GM21737 (cell line): Measurements from ENCODE around the gene PKIG.
"Not testable (repeated sequence)": the region's sequence is repeated elsewhere in the genome, so short reads cannot be mapped to it uniquely, and the experiment has no call there.

Source experiments
- ATAC-seq: cut with Tn5 transposase; IDR thresholded peaks from one replicate; pipeline ENCODE4 v1.9.1; 2021; ENCODE audit warnings: mild to moderate bottlenecking, moderate library complexity; ENCODE audit not compliant: unreplicated experiment

The PKIG gene

GRCh38 chr20:44637522-44638372 lies 55.4 kb downstream of the PKIG start:
- no peak for ATAC-seq

DNA sequence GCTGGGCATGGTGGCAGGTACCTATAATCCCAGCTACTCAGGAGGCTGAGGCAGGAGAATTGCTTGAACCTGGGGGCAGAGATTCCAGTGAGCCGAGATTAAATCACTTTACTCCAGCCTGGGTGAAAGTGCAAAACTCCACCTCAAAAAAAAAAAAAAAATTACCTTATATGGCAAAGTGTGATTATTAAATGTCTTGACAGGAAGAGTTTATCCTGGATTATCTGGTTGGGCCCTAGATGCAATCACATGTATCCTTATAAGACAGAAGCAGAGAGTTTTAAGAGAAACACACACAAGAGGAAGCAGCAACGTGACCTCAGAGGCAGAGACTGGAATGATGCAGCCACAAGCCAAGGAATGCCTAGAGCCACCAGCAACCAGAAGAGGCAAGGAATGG lies 58.1 kb downstream of the PKIG start:
- no peak for ATAC-seq

DNA sequence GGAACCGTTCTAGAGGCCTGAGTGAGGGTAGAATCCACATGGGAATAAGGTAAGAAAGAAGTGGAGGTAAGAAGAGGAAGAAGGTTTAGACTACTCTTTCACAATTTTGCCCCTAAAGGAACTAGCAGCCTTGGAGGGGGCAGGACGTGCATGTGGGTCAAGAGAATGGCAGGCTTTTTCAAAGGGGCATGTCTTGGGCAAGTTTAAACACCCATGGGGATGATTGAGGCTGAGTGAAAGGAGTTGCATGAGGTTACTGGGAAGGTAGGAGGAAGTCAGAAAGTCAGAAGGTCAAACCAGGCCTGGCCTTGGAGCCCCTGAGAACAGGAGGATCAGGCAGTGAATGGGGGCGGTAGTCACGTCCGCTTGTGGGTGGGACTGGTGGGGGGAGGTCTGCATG lies 58.9 kb downstream of the PKIG start:
- no peak for ATAC-seq

- ATAC-seq, result no peak
These were observed 60.1 kb downstream of the PKIG start for GRCh38 chr20:44642203-44643153.

DNA sequence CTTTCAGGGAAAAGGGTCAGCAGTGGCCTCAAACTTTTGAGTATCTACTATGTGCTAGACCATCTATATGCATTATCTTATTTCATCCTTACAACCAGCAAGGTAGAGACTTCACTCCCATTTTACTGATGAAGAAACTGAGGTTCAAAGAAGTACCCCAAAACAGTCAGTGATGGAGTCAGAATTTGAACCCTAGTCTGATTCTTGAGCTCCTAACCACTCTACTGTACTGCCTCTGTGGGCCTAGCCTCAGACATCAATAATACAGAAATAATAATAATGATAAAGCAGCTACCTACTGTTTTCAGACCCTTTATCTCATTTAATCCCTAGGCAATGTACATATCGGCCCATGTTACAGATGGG lies 60.8 kb downstream of the PKIG start:
- no peak for ATAC-seq

GRCh38 chr20:44643596-44644229 lies 61.3 kb downstream of the PKIG start:
- ATAC-seq, result no peak

DNA sequence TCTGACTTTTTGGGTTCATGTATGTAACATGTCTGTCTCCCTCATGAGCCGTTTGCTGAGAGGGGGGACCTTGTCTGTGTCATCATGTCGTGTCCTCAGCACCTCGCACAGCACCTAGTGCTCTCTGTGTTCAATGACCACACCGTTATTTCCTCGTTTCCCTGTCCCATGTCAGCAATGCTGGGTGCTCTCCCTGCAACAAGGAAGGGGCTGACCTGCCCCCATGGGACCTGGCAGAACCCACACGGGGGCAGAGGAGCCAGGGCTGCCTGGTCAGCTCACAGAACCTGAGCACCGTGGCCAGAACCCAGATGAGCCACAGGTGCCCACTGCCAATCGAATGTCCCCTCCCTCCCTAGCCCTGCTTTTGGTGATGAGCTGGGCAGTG lies 61.8 kb downstream of the PKIG start:
- ATAC-seq, result no peak

GRCh38 chr20:44644667-44645131 lies 62.3 kb downstream of the PKIG start:
- ATAC-seq, result no peak

DNA sequence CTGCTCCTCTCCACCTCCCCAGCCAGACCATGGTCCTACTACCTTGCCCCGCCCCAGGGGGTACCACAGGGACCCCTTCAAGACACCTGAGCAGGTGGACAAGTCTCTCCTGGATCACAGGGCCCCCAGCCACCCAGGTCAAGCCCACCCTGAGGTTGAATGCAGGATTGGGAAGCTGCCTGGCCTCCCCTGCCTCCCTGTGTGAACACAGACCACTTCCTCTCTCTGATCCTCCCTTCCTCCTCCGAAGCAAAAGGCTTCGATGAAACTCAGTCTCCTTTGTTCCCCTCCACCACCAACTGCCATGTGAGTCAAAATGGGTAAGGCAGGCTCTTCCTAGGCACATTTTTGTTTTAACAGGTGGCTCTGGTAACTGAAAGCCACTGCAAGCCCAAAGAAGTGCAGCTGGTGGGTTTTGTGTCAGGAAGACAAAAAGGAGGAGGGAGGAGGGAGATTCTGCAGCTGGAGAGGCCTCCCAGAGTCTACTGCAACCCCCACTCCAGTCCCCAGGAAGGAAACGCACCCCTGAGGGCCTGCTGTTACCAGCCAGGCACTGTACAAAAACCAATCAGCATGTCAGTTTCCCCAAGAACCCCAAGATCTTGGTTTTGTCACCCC lies 63.8 kb downstream of the PKIG start:
- ATAC-seq, result no peak

DNA sequence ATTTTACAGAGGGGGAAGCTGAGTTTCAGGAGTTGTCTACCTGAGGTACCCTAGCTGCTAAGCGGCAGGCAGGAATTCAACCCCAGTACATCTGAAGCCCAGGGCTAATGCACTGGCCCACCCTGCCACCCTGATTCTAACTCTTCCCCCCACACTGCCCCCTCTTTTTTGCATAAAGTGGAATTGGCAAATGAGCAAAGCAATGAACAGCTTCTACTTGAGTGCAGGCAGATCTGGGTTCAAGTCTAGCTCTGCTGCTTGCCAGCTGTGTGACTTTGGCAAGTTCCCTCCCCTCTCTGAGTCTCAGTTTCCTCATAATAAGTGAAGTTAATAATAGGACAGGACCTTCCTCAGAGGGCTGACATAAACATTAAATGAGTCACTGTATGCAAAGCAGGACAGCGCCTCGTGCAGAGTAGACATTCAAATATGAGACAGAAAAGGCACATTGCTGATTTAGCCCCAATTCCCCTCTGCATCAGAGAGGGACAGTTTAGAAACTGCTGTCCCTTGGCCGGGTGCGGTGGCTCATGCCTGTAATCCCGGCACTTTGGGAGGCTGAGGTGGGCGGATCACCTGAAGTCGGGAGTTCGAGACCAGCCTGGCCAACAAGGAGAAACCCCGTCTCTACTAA lies 64.4 kb downstream of the PKIG start:
- ATAC-seq, result no peak

DNA sequence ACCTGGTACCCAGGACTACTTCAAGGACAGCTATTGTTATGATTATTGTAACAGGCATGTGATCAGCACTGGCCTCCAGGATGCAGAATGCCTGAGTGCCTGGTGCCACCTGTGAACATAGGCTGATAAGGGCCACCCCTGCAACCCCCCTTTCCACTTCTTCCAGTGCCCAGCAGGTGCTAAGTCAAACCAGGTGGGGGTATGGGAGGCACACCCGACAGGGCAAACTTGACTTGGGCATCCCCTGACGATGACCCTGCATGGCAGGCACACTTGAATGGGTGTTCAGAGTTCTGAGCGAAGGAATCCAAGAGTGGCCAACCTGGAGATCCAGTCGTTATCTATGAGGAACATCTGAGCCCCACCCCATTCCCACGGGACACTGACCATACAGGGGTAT lies 65.7 kb downstream of the PKIG start:
- ATAC-seq, result no peak

- no peak for ATAC-seq
These were observed 66.2 kb downstream of the PKIG start for GRCh38 chr20:44648579-44648978.

- ATAC-seq, result no peak
These were observed 66.7 kb downstream of the PKIG start for GRCh38 chr20:44649126-44649525.

GRCh38 chr20:44649976-44650375 lies 67.6 kb downstream of the PKIG start:
- no peak for ATAC-seq

DNA sequence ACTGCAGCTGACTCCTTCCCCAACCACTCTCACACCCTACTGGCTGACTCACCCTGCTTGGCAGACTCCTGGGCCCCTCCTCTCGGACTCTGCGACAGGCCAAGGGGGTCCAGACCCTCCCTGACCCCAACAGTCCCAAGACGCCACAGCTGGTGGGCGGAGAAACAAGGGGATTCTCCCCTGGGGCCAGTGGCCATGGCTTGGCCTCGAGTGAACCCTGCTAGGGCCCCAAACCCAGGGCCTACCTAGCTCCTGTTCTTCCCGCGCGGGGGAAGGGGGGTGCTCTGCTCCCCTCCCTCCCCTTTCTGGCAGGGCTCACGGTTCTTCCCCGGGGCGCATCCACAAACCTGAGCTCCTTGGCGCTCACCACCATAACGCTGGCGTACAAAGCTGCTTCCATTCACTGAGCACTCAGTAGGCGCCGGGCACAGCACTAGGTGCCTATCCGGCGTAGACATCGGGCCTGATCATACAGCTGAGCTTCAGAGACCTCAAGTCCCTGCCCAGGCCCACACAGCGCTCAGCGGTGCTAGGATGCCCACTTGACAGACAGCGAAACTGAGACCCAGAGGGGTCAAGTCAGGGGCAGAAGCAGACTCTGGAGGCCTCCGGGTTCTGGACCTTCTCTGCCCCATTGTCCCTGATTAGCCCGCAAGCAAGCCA lies 68.5 kb downstream of the PKIG start:
- ATAC-seq, result no peak

- no peak for ATAC-seq
These were observed 69.0 kb downstream of the PKIG start for GRCh38 chr20:44651434-44651683.

DNA sequence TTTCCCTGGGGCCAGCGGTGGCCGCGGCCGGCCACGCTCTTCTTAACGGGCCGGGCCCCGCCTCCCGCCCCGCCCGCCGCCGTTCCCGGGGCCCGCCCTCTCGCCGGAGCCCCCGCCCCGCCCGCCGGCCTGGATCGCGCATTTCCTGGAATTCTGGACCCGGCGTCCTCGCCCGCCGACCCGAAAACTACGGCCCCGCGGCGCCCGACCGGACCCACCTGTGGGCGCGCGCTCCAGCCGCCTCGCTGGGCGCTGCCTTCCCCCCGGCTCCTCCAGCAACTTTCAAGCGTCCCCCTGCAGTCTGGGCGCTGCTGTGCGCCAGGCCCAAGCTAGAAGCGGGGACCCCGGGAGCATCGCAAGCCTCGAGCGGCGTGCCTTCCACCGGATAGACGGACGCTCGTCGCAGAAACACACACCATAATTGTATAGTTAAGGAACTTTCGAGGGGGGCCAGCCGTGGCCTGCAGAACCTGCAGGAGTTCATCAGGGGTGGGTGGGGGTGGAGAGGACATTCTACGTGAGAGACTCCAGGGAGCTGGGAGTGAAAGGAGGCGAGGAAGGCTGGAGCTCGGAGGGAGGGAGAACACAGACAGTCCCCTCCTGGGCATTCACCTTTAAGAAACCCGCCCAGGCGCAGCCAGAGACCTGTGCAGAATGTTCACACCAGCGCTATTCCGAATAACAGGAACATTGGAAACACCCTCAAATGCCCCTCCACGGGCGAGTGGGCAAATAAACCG lies 69.5 kb downstream of the PKIG start, which contains the start of gene ADA:
Gene ADA (minus strand): TSS at position 16 of the 740 bp plus-strand sequence. CDS start 92 bp downstream, outside the sequence.
- no peak for ATAC-seq

DNA sequence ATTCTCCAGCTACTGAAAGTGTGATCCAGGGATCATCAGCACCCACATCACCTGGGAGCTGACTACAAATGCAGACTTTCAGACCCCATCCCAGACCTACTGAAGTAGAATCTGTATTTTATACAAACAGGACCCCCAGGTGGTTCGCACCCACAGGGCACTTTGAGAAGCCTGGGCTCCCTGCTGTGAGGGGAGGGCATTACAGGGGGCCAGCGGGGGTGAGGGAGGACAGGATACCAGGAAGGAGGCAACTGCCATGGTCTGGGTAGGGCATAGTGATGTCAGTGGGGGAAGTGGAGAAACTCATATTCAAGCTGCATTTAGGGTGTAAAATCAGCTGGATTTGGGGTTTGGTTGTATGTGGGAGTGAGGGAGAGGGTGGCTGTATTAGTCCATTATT lies 71.2 kb downstream of the PKIG start:
- ATAC-seq, result no peak

GRCh38 chr20:44654210-44654609 lies 71.8 kb downstream of the PKIG start:
- ATAC-seq, result not testable (repeated sequence)
